Occipital lobe (tissue), 2 donors: ENCODE measurements around the gene RELL2. TPM values are rescaled to one million over a fixed set of nuclear protein-coding genes. Genes with fewer than 3 reads are reported as not detected.
"Not testable (repeated sequence)": the region's sequence is repeated elsewhere in the genome, so short reads cannot be mapped to it uniquely, and the experiment has no call there.

Experiments
- DNase-seq: peaks from one replicate; lab custom pipeline; 2025; lab: John Stamatoyannopoulos, UW
- total RNA-seq: library from RNA; depleted of rRNA; stranded (reverse); fragments of >200 nt; gene quantifications from one replicate; pipeline ENCODE4 v1.2.3, GENCODE V29; 2014

The RELL2 gene
- total RNA-seq = 8.4 TPM

- DNase-seq = peak; percentile 92
Observed at GRCh38 chr5:141636413-141637122, at the start of gene RELL2, which contains the start of gene HDAC3. TSS of gene RELL2 (plus strand) at chr5:141636997. CDS start at chr5:141638226, 1,229 bp downstream. TSS of gene HDAC3 (minus strand) at chr5:141636849. CDS start at chr5:141636790, 59 bp downstream.

- no peak for DNase-seq
Observed at GRCh38 chr5:141590127-141590526, 46.7 kb upstream of the RELL2 start.

GRCh38 chr5:141596867-141597266, 39.9 kb upstream of the RELL2 start:
- DNase-seq = no peak

- DNase-seq = no peak
Observed at GRCh38 chr5:141597394-141597793, 39.4 kb upstream of the RELL2 start.

GRCh38 chr5:141597814-141598213, 39.0 kb upstream of the RELL2 start:
- no peak for DNase-seq

GRCh38 chr5:141598391-141599345, 38.1 kb upstream of the RELL2 start:
- no peak for DNase-seq

GRCh38 chr5:141602606-141603005, 34.2 kb upstream of the RELL2 start:
- no peak for DNase-seq

GRCh38 chr5:141603923-141604717, 32.7 kb upstream of the RELL2 start:
- DNase-seq = no peak

GRCh38 chr5:141605523-141606277, 31.1 kb upstream of the RELL2 start:
- no peak for DNase-seq

GRCh38 chr5:141608046-141608445, 28.8 kb upstream of the RELL2 start:
- DNase-seq = no peak

- DNase-seq = no peak
Observed at GRCh38 chr5:141608557-141608956, 28.2 kb upstream of the RELL2 start.

- DNase-seq = no peak
Observed at GRCh38 chr5:141609044-141609443, 27.8 kb upstream of the RELL2 start.

GRCh38 chr5:141609921-141610320, 26.9 kb upstream of the RELL2 start:
- not testable (repeated sequence) for DNase-seq

- no peak for DNase-seq
Observed at GRCh38 chr5:141611289-141611688, 25.5 kb upstream of the RELL2 start.

GRCh38 chr5:141613344-141613743, 23.5 kb upstream of the RELL2 start:
- DNase-seq = no peak

GRCh38 chr5:141615991-141616720, 20.6 kb upstream of the RELL2 start:
- no peak for DNase-seq

- DNase-seq = no peak
Observed at GRCh38 chr5:141617128-141617527, 19.7 kb upstream of the RELL2 start.

GRCh38 chr5:141617682-141618029, 19.1 kb upstream of the RELL2 start:
- no peak for DNase-seq

- no peak for DNase-seq
Observed at GRCh38 chr5:141618030-141618803, 18.6 kb upstream of the RELL2 start.
